Fibroblast of skin of right biceps (primary cell): ENCODE measurements around the gene UNK.
"Not testable (repeated sequence)": the region's sequence is repeated elsewhere in the genome, so short reads cannot be mapped to it uniquely, and the experiment has no call there.

Source experiments
- DNase-seq: peaks from one replicate; pipeline ENCODE4 v3.0.0-alpha.2; 2013

Gene UNK

GRCh38 chr17:75755205-75755901 is 29.3 kb upstream of the UNK start:
- no peak for DNase-seq

- no peak for DNase-seq
Observed at GRCh38 chr17:75755990-75756389, 28.6 kb upstream of the UNK start.

DNA sequence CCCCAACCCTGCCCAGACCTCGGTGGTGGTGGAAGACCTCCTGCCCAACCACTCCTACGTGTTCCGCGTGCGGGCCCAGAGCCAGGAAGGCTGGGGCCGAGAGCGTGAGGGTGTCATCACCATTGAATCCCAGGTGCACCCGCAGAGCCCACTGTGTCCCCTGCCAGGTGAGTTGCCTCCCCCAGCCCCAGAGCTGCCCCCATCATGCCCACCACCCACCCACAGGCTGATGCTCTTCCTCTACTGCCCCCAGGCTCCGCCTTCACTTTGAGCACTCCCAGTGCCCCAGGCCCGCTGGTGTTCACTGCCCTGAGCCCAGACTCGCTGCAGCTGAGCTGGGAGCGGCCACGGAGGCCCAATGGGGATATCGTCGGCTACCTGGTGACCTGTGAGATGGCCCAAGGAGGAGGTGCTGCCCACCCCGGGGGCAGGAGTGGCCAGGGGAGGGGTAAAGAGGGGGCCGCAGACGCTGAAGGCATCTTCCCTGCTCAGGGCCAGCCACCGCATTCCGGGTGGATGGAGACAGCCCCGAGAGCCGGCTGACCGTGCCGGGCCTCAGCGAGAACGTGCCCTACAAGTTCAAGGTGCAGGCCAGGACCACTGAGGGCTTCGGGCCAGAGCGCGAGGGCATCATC is 28.0 kb upstream of the UNK start:
- DNase-seq: no peak

DNA sequence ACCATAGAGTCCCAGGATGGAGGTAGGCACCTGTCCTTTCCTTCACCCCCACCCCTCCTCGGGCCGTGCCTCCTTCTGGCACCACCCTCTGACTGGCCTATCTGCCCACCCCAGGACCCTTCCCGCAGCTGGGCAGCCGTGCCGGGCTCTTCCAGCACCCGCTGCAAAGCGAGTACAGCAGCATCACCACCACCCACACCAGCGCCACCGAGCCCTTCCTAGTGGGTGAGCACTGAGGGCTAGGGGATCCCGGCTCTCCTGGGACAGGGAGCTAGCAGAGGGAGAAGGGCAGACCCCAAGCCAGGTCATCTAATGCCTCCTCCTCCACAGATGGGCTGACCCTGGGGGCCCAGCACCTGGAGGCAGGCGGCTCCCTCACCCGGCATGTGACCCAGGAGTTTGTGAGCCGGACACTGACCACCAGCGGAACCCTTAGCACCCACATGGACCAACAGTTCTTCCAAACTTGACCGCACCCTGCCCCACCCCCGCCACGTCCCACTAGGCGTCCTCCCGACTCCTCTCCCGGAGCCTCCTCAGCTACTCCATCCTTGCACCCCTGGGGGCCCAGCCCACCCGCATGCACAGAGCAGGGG is 27.4 kb upstream of the UNK start:
- no peak for DNase-seq

- no peak for DNase-seq
Observed at GRCh38 chr17:75758131-75758905, 26.3 kb upstream of the UNK start.

DNA sequence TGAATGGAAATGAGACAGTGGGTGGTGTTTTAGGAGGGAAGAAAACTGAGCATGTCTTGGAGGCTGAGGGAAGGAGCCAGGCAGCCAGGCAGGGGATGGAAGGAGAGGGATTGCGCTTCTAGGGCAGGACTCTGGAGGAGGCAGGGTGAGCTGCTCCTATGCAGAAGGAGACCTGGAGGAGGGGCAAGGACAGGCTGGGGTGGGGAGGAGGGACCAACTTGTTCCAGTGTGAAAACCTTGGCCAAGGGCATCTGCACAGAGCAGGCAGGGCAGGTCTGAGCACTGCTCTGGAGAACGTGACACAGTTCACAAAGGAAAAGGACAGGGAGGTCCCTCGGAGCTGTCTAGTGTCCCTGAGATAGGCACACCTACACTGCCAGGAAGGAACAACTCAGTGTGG is 25.1 kb upstream of the UNK start:
- no peak for DNase-seq

GRCh38 chr17:75759978-75760640 is 24.5 kb upstream of the UNK start:
- DNase-seq: not testable (repeated sequence)

- DNase-seq: no peak
Observed at GRCh38 chr17:75762513-75763268, 21.9 kb upstream of the UNK start.

GRCh38 chr17:75763269-75763607 is 21.4 kb upstream of the UNK start:
- DNase-seq: no peak

GRCh38 chr17:75763613-75764416 is 20.8 kb upstream of the UNK start:
- no peak for DNase-seq

DNA sequence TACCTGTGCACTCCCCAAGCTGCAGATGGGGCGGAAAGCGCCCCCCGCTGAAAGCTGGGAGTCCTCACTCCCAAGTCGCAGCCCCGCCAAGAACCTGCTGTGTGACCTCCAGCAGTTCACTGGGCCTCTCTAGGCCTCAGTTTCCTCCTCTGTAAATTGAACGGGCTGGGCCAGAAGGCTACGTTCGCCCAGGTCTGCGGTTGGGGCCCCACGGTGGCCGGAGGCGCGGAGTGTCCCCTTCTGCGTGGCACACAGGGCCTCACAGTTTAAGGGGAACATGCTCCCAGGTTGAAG is 20.2 kb upstream of the UNK start:
- no peak for DNase-seq

DNA sequence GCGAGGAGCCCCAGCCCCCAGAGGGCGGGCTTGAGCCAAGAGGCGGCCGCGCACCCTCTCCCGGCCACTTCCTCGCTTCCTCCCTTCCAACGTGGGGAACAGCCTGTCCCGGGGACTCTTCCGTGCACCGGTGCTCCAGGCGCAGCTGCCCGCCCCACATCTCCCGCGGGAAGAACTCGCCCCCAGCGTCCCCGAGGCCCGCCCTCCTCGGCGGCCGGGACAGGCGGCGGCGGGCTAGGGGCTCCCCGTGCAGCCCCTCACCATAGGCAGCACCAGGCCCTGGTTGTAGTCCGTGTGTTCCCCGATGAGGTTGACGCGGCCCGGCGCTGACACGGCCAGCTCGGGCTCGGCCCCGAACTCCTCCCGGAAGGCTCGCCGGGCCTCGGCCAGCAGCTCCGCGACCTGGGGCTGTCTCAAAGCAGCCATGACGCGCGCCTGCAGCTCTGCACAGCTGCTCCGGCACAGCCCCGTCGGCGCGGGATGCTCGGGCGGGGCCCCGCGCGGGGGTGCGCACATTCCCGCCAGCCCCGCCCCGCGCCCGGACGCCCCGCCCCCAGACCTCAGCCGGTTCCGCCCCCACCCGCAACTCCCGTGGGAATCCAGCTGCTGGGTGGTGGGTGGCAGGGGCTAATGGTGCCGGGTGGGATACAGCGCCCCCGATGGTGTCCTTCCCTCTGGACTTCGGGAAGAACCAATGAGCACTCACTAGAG is 19.7 kb upstream of the UNK start, which contains the start of gene GALK1:
GALK1 (minus strand) TSS at position 482 of the 711 bp plus-strand sequence; CDS start at position 426, 56 bp downstream.
- peak; percentile 65 for DNase-seq

GRCh38 chr17:75765981-75766380 is 18.6 kb upstream of the UNK start:
- DNase-seq: no peak

DNA sequence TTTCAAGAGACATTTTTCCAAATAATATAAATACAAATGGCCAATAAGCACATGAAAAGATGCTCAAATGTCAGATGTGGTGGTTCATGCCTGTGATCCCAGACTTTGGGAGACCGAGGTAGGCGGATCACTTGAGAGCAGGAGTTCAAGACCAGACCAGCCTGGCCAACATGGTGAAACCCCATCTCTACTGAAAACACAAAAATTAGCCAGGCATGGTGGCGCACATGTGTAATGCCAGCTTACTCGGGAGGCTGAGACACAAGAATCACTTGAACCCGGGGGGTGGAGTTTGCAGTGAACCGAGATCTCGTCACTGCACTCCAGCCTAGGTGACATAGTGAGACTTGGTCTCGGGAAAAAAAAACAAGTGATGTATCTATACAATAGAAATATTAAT is 16.7 kb upstream of the UNK start:
- DNase-seq: no peak

DNA sequence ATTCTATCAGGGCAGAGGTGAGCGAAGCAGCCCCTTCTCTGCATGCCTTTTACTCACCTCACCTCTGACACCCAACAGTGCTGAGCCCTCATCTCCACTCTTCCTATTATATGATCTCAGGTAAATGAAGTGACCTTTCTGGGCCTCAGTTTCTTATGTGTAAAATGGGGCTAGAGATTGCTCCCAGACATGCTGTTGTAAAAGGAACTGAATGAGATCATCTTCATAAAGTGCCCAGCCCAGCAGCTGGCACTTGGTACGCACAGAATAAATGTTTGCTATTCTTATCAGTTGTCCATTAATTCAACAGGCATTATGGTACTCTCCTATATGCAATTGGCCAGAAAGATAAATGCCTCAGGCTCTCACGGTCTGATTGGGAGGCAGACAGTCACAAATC is 15.1 kb upstream of the UNK start:
- DNase-seq: no peak

DNA sequence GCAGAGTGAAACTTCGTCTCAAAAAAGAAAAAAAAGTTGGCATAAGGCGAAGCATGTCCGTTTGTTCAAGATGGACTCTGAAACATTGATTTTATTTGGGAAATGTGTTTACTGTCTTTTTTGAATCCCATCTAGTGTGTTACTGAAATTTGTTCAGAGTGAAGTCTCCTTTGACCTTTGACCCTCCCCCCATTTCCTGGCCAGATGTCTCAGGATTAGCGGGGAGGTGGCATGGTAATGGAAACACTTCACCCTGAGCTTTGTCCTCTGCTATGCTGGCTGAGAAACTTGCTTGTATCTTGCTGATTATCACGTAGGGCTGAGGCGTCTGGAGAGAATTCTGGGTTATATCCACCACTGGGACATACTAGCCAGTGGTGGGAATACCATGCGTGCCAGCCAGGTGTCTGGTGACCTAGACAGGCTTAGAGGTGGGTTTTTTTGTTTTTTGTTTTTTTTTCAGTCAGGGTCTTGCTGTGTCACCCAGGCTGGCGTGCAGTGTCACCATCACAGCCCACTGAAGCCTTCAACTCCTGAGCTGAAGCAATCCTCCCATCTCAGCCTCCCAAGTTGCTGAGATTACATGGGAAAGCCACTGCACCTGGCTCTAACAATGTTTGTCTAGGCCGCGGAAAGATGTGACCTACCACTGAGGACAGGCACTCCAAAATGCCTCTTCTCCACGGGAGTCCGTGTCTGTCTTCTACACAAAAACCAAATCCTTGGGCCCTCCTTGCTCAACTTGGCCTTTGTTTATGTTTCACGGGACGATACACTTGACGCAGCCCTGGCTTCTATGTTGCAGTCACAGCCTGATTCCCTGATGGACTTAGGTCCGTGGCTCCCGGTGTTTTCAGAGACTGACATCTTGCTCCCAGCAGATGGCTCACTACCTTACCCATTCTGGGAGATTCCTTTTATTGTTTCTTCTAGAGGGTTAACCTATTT is 13.0 kb upstream of the UNK start:
- no peak for DNase-seq

DNA sequence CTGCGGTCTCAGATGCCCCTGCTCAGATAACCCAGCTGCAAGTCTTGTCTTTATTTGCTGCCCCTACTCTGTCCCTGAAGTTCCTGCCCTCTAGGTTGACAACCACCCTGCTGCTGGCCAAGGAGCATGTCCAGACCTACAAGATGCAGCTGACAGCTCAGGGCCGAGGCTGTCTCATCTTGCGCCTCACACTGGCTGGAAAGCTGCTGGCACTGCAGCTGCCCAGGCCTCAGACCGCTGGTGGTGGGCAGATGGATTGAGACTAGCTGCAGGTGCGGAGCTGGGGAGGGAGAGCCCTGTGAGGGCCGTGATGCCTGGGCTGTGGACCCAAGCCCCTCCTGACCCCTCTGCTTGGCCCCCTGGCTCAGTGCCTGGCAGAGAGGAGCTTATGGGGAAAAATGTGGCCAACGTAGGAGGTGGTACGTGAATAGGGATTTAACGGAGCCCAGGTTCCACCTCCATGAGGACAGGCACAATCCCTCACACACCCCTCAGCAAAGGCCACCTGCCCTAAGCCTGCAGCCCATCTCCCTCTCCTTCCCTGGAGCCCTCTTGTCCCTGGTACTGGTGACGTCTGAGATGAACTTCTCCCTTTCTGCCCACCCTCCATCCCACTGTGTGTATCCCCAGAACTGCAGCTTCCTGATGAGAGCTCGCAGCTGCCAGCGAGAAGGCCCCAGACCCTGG is 11.3 kb upstream of the UNK start:
- no peak for DNase-seq

GRCh38 chr17:75773808-75774470 is 10.7 kb upstream of the UNK start:
- no peak for DNase-seq
